H1 (cell line): ENCODE data around the gene TTC38. TPM values are rescaled to one million over a fixed set of nuclear protein-coding genes. Genes with fewer than 3 reads are reported as not detected.

ENCODE experiments used
- BACH1 ChIP-seq: IDR thresholded peaks from 2 replicates; pipeline ENCODE4 v1.6.1; 2012; ENCODE audit warnings: low read length, improper control_type of control experiment
- RNF2 ChIP-seq: fragments of 200-900, 300-1000 bp; sonication (generic); IDR thresholded peaks from 2 replicates; pipeline ENCODE4 v1.7.1; 2016; ENCODE audit warnings: borderline replicate concordance, low read depth, mild to moderate bottlenecking, antibody characterized with exemption, low read length; ENCODE audit not compliant: poor library complexity, severe bottlenecking; ENCODE audit errors: missing control alignments
- SAP30 ChIP-seq: fragments of 300-600 bp; sonication (generic); IDR thresholded peaks from 2 replicates; pipeline ENCODE4 v1.7.1; 2012; ENCODE audit warnings: low read length, moderate library complexity, mild to moderate bottlenecking, inconsistent platforms; ENCODE audit not compliant: insufficient read depth, insufficient replicate concordance
- TEAD4 ChIP-seq: IDR thresholded peaks from 2 replicates; pipeline ENCODE4 v1.6.1; 2012; ENCODE audit warnings: low read depth, low read length, inconsistent platforms, mixed read lengths
- polyA plus RNA-seq, 7 experiments: library from polyadenylated mRNA; depleted of rRNA in 3 of 7; stranded (reverse) in 5 of 7; unstranded in 2 of 7; fragments of >200 nt in 5 of 7; fragments of 200-250 nt in 2 of 7; gene quantifications; 1 replicate in 5 of 7; 2 replicates in 1 of 7; 4 replicates in 1 of 7; pipeline versions ENCODE4 v1.2.1 to v1.2.3, GENCODE V29; 2011 to 2013; ENCODE audit warnings: missing spikeins in 2 of 7, mixed read lengths in 2 of 7
- total RNA-seq: library from RNA; stranded (reverse); fragmentation: NEBNext Ultra II Directional; extraction: Animal tissue kit (Norgen Biotek cat#: 25700); gene quantifications from 2 replicates; pipeline ENCODE4 v1.2.1, GENCODE V29; 2021
- TF ChIP-seq, protein P1 (sequence below): fragments of 300-600 bp; sonication (generic); IDR thresholded peaks from 2 replicates; pipeline ENCODE4 v1.7.1; 2012; ENCODE audit warnings: low read length, moderate library complexity, mild to moderate bottlenecking, inconsistent platforms; ENCODE audit not compliant: insufficient replicate concordance
- TF ChIP-seq, protein P2 (sequence below): IDR thresholded peaks from 2 replicates; pipeline ENCODE4 v1.6.1; 2011; ENCODE audit warnings: low read depth, mild to moderate bottlenecking, low read length; ENCODE audit not compliant: insufficient read depth
- TF ChIP-seq, protein P3 (sequence below): IDR thresholded peaks from 2 replicates; pipeline ENCODE4 v1.6.1; 2011; ENCODE audit warnings: low read length, improper control_type of control experiment

The TTC38 gene
- total and polyA plus RNA-seq, 2 of the 8 experiments (the other 6 are each of a cell fraction or from before 2014, with no cell fraction given): 25.3 to 34.8 TPM

DNA sequence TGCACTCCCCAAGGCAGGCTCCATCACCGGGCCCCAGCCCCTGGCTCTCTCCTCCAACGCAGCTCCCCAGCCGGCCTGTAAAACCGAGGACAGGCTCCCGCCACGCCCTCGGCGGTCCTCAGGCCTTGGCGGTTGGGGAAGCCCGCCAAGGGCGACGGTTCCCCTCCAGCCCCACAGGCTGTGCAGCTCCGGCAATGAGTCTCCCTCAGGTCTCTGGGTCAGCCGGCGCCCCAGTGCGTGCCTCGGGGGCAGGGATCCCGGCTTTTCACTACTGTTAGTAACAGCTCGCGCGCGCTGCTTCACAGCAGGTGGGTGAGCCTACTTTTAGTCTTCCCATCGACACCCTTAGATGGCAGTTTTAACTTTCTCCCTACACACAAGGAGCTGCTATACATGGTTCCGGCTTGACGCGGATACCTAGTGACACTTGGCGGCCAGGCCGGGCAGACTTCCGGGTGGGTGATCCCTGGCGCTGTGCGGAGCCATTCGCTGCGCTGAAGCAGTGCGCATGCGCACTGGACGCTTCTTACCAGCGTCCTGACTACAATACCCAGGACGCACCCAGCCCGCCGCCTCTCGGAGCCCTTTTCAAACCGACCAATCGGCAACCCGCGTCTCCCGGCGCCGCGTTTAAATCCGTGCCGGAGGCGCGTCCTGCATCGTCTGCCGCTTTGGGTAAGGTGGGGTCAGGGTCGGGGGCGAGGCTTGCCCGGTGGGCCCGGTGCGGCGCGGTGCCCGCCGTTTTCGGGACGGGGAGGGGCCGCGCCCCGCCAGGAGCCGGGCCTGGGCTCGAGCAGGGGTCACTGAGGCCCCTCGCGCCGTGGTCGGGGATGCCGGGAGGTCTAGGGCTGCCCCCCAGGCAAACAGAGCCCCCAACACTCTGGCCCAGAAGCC, 28.7 kb downstream of the TTC38 start, which contains the start of gene GTSE1 (continued):
- TF ChIP-seq, protein P1, sequence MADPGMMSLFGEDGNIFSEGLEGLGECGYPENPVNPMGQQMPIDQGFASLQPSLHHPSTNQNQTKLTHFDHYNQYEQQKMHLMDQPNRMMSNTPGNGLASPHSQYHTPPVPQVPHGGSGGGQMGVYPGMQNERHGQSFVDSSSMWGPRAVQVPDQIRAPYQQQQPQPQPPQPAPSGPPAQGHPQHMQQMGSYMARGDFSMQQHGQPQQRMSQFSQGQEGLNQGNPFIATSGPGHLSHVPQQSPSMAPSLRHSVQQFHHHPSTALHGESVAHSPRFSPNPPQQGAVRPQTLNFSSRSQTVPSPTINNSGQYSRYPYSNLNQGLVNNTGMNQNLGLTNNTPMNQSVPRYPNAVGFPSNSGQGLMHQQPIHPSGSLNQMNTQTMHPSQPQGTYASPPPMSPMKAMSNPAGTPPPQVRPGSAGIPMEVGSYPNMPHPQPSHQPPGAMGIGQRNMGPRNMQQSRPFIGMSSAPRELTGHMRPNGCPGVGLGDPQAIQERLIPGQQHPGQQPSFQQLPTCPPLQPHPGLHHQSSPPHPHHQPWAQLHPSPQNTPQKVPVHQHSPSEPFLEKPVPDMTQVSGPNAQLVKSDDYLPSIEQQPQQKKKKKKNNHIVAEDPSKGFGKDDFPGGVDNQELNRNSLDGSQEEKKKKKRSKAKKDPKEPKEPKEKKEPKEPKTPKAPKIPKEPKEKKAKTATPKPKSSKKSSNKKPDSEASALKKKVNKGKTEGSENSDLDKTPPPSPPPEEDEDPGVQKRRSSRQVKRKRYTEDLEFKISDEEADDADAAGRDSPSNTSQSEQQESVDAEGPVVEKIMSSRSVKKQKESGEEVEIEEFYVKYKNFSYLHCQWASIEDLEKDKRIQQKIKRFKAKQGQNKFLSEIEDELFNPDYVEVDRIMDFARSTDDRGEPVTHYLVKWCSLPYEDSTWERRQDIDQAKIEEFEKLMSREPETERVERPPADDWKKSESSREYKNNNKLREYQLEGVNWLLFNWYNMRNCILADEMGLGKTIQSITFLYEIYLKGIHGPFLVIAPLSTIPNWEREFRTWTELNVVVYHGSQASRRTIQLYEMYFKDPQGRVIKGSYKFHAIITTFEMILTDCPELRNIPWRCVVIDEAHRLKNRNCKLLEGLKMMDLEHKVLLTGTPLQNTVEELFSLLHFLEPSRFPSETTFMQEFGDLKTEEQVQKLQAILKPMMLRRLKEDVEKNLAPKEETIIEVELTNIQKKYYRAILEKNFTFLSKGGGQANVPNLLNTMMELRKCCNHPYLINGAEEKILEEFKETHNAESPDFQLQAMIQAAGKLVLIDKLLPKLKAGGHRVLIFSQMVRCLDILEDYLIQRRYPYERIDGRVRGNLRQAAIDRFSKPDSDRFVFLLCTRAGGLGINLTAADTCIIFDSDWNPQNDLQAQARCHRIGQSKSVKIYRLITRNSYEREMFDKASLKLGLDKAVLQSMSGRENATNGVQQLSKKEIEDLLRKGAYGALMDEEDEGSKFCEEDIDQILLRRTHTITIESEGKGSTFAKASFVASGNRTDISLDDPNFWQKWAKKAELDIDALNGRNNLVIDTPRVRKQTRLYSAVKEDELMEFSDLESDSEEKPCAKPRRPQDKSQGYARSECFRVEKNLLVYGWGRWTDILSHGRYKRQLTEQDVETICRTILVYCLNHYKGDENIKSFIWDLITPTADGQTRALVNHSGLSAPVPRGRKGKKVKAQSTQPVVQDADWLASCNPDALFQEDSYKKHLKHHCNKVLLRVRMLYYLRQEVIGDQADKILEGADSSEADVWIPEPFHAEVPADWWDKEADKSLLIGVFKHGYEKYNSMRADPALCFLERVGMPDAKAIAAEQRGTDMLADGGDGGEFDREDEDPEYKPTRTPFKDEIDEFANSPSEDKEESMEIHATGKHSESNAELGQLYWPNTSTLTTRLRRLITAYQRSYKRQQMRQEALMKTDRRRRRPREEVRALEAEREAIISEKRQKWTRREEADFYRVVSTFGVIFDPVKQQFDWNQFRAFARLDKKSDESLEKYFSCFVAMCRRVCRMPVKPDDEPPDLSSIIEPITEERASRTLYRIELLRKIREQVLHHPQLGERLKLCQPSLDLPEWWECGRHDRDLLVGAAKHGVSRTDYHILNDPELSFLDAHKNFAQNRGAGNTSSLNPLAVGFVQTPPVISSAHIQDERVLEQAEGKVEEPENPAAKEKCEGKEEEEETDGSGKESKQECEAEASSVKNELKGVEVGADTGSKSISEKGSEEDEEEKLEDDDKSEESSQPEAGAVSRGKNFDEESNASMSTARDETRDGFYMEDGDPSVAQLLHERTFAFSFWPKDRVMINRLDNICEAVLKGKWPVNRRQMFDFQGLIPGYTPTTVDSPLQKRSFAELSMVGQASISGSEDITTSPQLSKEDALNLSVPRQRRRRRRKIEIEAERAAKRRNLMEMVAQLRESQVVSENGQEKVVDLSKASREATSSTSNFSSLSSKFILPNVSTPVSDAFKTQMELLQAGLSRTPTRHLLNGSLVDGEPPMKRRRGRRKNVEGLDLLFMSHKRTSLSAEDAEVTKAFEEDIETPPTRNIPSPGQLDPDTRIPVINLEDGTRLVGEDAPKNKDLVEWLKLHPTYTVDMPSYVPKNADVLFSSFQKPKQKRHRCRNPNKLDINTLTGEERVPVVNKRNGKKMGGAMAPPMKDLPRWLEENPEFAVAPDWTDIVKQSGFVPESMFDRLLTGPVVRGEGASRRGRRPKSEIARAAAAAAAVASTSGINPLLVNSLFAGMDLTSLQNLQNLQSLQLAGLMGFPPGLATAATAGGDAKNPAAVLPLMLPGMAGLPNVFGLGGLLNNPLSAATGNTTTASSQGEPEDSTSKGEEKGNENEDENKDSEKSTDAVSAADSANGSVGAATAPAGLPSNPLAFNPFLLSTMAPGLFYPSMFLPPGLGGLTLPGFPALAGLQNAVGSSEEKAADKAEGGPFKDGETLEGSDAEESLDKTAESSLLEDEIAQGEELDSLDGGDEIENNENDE: no peak
- no peak for TF ChIP-seq BACH1
- TF ChIP-seq, protein P2, sequence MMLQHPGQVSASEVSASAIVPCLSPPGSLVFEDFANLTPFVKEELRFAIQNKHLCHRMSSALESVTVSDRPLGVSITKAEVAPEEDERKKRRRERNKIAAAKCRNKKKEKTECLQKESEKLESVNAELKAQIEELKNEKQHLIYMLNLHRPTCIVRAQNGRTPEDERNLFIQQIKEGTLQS: 0 out of 2 replicates have a peak, but pooled peaks have one; percentile 3
- no peak for TF ChIP-seq RNF2
- TF ChIP-seq TEAD4: no peak
- TF ChIP-seq SAP30: peak; percentile 62
- TF ChIP-seq, protein P3, sequence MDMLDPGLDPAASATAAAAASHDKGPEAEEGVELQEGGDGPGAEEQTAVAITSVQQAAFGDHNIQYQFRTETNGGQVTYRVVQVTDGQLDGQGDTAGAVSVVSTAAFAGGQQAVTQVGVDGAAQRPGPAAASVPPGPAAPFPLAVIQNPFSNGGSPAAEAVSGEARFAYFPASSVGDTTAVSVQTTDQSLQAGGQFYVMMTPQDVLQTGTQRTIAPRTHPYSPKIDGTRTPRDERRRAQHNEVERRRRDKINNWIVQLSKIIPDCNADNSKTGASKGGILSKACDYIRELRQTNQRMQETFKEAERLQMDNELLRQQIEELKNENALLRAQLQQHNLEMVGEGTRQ: no peak
